Parathyroid adenoma (tissue), 2 donors: ENCODE data around the gene LGALS7B.
A peak's percentile ranks its signal among the peaks of the same experiment; 100 is the strongest.
"Not testable (repeated sequence)": the region's sequence is repeated elsewhere in the genome, so short reads cannot be mapped to it uniquely, and the experiment has no call there.

Experiments used
- H2AFZ ChIP-seq: fragments of 300-600 bp; sonication (generic); one replicate; pipeline ENCODE4 v1.7.0; 2017; ENCODE audit warnings: antibody characterized with exemption, mild to moderate bottlenecking
- H3K27ac ChIP-seq: fragments of 300-600 bp; sonication (generic); one replicate; pipeline ENCODE4 v1.7.0; 2017
- H3K27me3 ChIP-seq: fragments of 300-600 bp; sonication (generic); one replicate; pipeline ENCODE4 v1.7.0; 2017; ENCODE audit warnings: low read length; ENCODE audit not compliant: control insufficient read depth, insufficient read depth
- H3K36me3 ChIP-seq: fragments of 300-600 bp; sonication (generic); one replicate; pipeline ENCODE4 v1.7.0; 2017; ENCODE audit warnings: low read length; ENCODE audit not compliant: control insufficient read depth, insufficient read depth
- H3K4me1 ChIP-seq: fragments of 300-600 bp; sonication (generic); one replicate; pipeline ENCODE4 v1.7.0; 2017; ENCODE audit warnings: control low read depth
- H3K4me2 ChIP-seq: fragments of 300-600 bp; sonication (generic); one replicate; pipeline ENCODE4 v1.7.0; 2017; ENCODE audit warnings: low read length
- H3K4me3 ChIP-seq: fragments of 300-600 bp; sonication (generic); one replicate; pipeline ENCODE4 v1.7.0; 2017; ENCODE audit warnings: low read depth, low read length
- H3K79me2 ChIP-seq: fragments of 300-600 bp; sonication (generic); one replicate; pipeline ENCODE4 v1.7.0; 2017; ENCODE audit warnings: control low read depth
- H3K9ac ChIP-seq: fragments of 300-600 bp; sonication (generic); one replicate; pipeline ENCODE4 v1.7.0; 2017; ENCODE audit warnings: mild to moderate bottlenecking
- H3K9me3 ChIP-seq: fragments of 300-600 bp; sonication (generic); one replicate; pipeline ENCODE4 v1.7.0; 2017; ENCODE audit warnings: low read length; ENCODE audit not compliant: control insufficient read depth
- TF ChIP-seq, protein P1 (sequence below): fragments of 300-600 bp; sonication (generic); IDR thresholded peaks from one replicate; pipeline ENCODE4 v1.7.0; 2017; ENCODE audit warnings: antibody characterized with exemption, mild to moderate bottlenecking
- donor health status: primary hyperparathyroidism.

Gene LGALS7B

GRCh38 chr19:38791451-38792064 is 2.6 kb downstream of the LGALS7B start:
- H3K9ac ChIP-seq, H3K79me2 ChIP-seq, H3K4me2 ChIP-seq, H3K27me3 ChIP-seq, H3K27ac ChIP-seq, H3K36me3 ChIP-seq, H3K9me3 ChIP-seq, H2AFZ ChIP-seq, H3K4me3 ChIP-seq, H3K4me1 ChIP-seq: not testable (repeated sequence)

GRCh38 chr19:38792250-38793111 is 3.5 kb downstream of the LGALS7B start:
- Histone ChIP-seq H3K9ac (no peak overlapping the region), H3K4me2 (peak overlapping the region; percentile 38), H3K27me3 (no peaks in the 10 kb centered on the region), H3K4me3 (no peak overlapping the region), H2AFZ (peak overlapping the region; percentile 46), H3K79me2 (no peaks in the 10 kb centered on the region), H3K4me1 (no peaks in the 10 kb centered on the region), H3K9me3 (no peaks in the 10 kb centered on the region), H3K27ac (no peak overlapping the region), H3K36me3 (no peaks in the 10 kb centered on the region)
- TF ChIP-seq, protein P1, sequence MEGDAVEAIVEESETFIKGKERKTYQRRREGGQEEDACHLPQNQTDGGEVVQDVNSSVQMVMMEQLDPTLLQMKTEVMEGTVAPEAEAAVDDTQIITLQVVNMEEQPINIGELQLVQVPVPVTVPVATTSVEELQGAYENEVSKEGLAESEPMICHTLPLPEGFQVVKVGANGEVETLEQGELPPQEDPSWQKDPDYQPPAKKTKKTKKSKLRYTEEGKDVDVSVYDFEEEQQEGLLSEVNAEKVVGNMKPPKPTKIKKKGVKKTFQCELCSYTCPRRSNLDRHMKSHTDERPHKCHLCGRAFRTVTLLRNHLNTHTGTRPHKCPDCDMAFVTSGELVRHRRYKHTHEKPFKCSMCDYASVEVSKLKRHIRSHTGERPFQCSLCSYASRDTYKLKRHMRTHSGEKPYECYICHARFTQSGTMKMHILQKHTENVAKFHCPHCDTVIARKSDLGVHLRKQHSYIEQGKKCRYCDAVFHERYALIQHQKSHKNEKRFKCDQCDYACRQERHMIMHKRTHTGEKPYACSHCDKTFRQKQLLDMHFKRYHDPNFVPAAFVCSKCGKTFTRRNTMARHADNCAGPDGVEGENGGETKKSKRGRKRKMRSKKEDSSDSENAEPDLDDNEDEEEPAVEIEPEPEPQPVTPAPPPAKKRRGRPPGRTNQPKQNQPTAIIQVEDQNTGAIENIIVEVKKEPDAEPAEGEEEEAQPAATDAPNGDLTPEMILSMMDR = no peak

GRCh38 chr19:38793177-38793576 is 4.2 kb downstream of the LGALS7B start:
- Histone ChIP-seq H2AFZ (no peak overlapping the region), H3K4me3 (no peak overlapping the region), H3K27ac (no peak overlapping the region)

GRCh38 chr19:38793671-38794070 is 4.7 kb downstream of the LGALS7B start:
- Histone ChIP-seq H3K79me2 (no peaks in the 10 kb centered on the region), H3K36me3 (no peaks in the 10 kb centered on the region), H3K27ac (no peak overlapping the region), H2AFZ (no peak overlapping the region), H3K9me3 (no peaks in the 10 kb centered on the region), H3K4me2 (no peak overlapping the region), H3K4me3 (no peak overlapping the region), H3K4me1 (no peaks in the 10 kb centered on the region), H3K9ac (no peak overlapping the region), H3K27me3 (no peaks in the 10 kb centered on the region)
- TF ChIP-seq, protein P1 = no peak

More at GRCh38 chr19:38793177-38793576, 4.2 kb downstream of the LGALS7B start:
- H3K79me2 ChIP-seq = no peaks in the 10 kb centered on the region
- H3K9me3 ChIP-seq = no peaks in the 10 kb centered on the region
- no peaks in the 10 kb centered on the region for H3K27me3 ChIP-seq
- TF ChIP-seq, protein P1 = no peak
- H3K9ac ChIP-seq = no peak overlapping the region
- no peaks in the 10 kb centered on the region for H3K36me3 ChIP-seq
- H3K4me1 ChIP-seq = no peaks in the 10 kb centered on the region
- no peak overlapping the region for H3K4me2 ChIP-seq

GRCh38 chr19:38795549-38795948 is 6.5 kb downstream of the LGALS7B start:
- no peak overlapping the region for H3K9ac ChIP-seq
- no peaks in the 10 kb centered on the region for H3K79me2 ChIP-seq
- no peaks in the 10 kb centered on the region for H3K36me3 ChIP-seq
- no peak overlapping the region for H3K4me3 ChIP-seq
- no peak overlapping the region for H3K4me2 ChIP-seq
- H3K27me3 ChIP-seq = no peaks in the 10 kb centered on the region
- H3K27ac ChIP-seq = no peak overlapping the region
- no peaks in the 10 kb centered on the region for H3K9me3 ChIP-seq
- no peaks in the 10 kb centered on the region for H3K4me1 ChIP-seq
- TF ChIP-seq, protein P1 = no peak
- no peak overlapping the region for H2AFZ ChIP-seq
